ENCODE measurements around the gene TLE4. TPM values are rescaled to one million over a fixed set of nuclear protein-coding genes. Genes with fewer than 3 reads are reported as not detected.

TLE4 gene
- total RNA-seq, 1 experiment from 2014 or later: 8.1 TPM

DNA sequence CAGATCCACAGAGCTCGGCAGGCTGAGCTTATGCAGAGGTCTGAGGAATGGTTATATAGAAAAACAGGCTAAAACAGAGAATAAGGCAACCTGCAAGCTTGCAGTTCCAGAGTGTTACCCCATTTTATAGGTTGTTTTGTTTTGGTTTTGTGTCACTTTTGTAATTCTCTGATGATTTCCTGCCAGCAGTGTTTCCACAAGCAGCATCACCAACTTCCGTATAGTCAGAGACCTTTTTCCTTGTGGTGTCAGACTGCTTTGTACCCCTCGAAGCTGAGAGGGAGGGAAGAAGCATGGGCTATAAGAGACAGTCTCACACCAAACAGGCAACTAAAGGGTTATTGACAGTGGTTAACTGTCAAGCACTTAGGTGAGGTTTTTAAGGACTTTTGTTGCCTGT is 61.8 kb downstream of the TLE4 start:
- H3K36me3 ChIP-seq (ENCODE audit: control insufficient read depth, insufficient read depth, low read length): no peaks in the 10 kb centered on the region
- peaks cover 7% of the 10 kb centered on the region for H3K4me1 Mint-ChIP-seq (ENCODE audit: low read depth, unreplicated experiment)
- no peaks in the 10 kb centered on the region for H3K9me3 ChIP-seq
- no peak overlapping the region for H3K4me3 Mint-ChIP-seq (ENCODE audit: unreplicated experiment)
- TF ChIP-seq, protein P1, sequence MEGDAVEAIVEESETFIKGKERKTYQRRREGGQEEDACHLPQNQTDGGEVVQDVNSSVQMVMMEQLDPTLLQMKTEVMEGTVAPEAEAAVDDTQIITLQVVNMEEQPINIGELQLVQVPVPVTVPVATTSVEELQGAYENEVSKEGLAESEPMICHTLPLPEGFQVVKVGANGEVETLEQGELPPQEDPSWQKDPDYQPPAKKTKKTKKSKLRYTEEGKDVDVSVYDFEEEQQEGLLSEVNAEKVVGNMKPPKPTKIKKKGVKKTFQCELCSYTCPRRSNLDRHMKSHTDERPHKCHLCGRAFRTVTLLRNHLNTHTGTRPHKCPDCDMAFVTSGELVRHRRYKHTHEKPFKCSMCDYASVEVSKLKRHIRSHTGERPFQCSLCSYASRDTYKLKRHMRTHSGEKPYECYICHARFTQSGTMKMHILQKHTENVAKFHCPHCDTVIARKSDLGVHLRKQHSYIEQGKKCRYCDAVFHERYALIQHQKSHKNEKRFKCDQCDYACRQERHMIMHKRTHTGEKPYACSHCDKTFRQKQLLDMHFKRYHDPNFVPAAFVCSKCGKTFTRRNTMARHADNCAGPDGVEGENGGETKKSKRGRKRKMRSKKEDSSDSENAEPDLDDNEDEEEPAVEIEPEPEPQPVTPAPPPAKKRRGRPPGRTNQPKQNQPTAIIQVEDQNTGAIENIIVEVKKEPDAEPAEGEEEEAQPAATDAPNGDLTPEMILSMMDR (IDR thresholded peaks at IDR 0.05; ENCODE audit: insufficient read depth in 1 of 2, low read depth in 1 of 2, low read length in 1 of 2, severe bottlenecking in 1 of 2, unreplicated experiment in 1 of 2): no peak
- no peaks in the 10 kb centered on the region for H3K9me3 Mint-ChIP-seq (ENCODE audit: unreplicated experiment)
- BruUV-seq (replicated peaks): no TSS peak
- POLR2A ChIA-PET: no interaction called here
- H3K27me3 ChIP-seq (replicated peaks; ENCODE audit: control insufficient read depth, insufficient read depth, low read length): no peaks in the 10 kb centered on the region
- CTCF ChIA-PET: no interaction called here
- H3K27ac Mint-ChIP-seq (ENCODE audit: unreplicated experiment): no peak overlapping the region
- H3K4me1 ChIP-seq: no peaks in the 10 kb centered on the region
- no peak for DNase-seq
- H3K36me3 Mint-ChIP-seq (ENCODE audit: insufficient read depth, unreplicated experiment): no peaks in the 10 kb centered on the region
- H3K27me3 Mint-ChIP-seq (ENCODE audit: insufficient read depth, unreplicated experiment): no peaks in the 10 kb centered on the region
- intact Hi-C loops (cut with micrococcal nuclease; ENCODE audit: unreplicated experiment): no loop called here
- H3K4me3 ChIP-seq (ENCODE audit: low read depth, low read length): no peak overlapping the region

DNA sequence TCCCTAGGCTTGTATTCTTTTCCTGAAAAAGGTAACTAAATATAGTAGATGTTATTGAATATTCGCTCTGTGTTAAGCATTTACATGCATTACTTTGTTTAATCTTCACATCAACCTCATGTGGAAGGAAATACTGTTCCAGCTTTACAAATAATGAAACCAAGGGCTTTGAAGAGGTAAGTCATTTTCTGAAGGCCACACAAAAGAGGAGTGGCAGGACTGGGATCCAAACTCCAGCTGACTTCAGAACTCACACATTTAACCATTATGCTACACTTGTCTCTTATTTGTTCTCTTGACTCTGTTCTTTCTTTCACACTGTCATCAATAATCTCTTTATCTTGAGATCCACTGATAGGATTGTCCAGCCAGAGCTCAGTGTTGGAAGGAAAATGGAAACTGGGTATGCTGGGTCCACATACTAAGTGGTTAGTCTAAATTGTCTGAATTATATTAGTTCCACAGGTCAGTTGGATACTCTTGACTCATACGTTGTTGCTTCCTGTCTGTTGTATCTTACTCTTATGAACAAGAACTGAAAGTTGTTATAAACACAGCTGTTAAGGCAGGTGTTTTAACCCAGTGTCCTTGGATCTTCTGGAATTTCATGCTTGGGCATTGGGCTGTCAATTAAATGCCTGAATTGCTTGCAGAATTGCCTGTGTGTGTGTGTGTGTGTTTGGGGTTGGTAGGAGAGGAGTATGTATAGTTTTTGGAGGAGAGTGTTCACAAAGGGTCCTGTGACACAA is 65.6 kb downstream of the TLE4 start:
- DNase-seq: no peak
- Mint-ChIP-seq H3K4me3 (ENCODE audit: unreplicated experiment) (no peak overlapping the region), H3K4me1 (ENCODE audit: low read depth, unreplicated experiment) (peaks cover 7% of the 10 kb centered on the region), H3K27ac (ENCODE audit: unreplicated experiment) (no peak overlapping the region), H3K9me3 (ENCODE audit: unreplicated experiment) (no peaks in the 10 kb centered on the region), H3K36me3 (ENCODE audit: insufficient read depth, unreplicated experiment) (no peaks in the 10 kb centered on the region), H3K27me3 (ENCODE audit: insufficient read depth, unreplicated experiment) (no peaks in the 10 kb centered on the region)
- TF ChIP-seq, protein P1 (IDR thresholded peaks at IDR 0.05; ENCODE audit: insufficient read depth in 1 of 2, low read depth in 1 of 2, low read length in 1 of 2, severe bottlenecking in 1 of 2, unreplicated experiment in 1 of 2): no peak
- Histone ChIP-seq H3K36me3 (ENCODE audit: control insufficient read depth, insufficient read depth, low read length) (no peaks in the 10 kb centered on the region), H3K4me1 (no peaks in the 10 kb centered on the region), H3K9me3 (no peaks in the 10 kb centered on the region), H3K4me3 (ENCODE audit: low read depth, low read length) (no peak overlapping the region), H3K27me3 (replicated peaks; ENCODE audit: control insufficient read depth, insufficient read depth, low read length) (no peaks in the 10 kb centered on the region)
- BruUV-seq (replicated peaks): no TSS peak
- intact Hi-C loops (cut with micrococcal nuclease; ENCODE audit: unreplicated experiment): no loop called here
- ChIA-PET POLR2A (no interaction called here), CTCF (no interaction called here)

DNA sequence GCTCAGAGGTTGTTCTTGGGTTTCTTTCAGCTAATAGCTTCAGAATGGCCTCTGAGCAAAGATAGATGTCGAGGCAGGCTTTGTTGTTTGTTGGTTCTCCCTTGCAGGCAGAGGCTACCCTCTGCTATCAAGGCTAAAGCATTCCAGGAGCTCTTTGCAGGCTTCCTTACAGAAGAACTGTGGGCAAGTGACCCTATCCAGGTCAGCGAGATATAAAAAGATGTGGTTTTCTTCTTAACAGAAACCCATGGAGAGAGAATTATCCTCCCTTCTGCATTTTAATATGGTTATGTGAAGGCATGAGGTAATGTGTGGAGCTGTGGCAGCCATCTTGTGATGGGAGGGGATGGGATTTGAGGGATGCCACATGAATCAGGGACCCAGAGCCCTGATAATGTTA is 67.0 kb downstream of the TLE4 start:
- BruUV-seq (replicated peaks): no TSS peak
- no peaks in the 10 kb centered on the region for H3K4me1 ChIP-seq
- Mint-ChIP-seq H3K4me1 (ENCODE audit: low read depth, unreplicated experiment) (peaks cover 7% of the 10 kb centered on the region), H3K27ac (ENCODE audit: unreplicated experiment) (no peak overlapping the region), H3K9me3 (ENCODE audit: unreplicated experiment) (no peaks in the 10 kb centered on the region), H3K4me3 (ENCODE audit: unreplicated experiment) (no peak overlapping the region), H3K27me3 (ENCODE audit: insufficient read depth, unreplicated experiment) (no peaks in the 10 kb centered on the region), H3K36me3 (ENCODE audit: insufficient read depth, unreplicated experiment) (no peaks in the 10 kb centered on the region)
- TF ChIP-seq, protein P1 (IDR thresholded peaks at IDR 0.05; ENCODE audit: insufficient read depth in 1 of 2, low read depth in 1 of 2, low read length in 1 of 2, severe bottlenecking in 1 of 2, unreplicated experiment in 1 of 2): no peak
- DNase-seq: no peak
- H3K4me3 ChIP-seq (ENCODE audit: low read depth, low read length): no peak overlapping the region
- intact Hi-C loops (cut with micrococcal nuclease; ENCODE audit: unreplicated experiment): no loop called here
- no peaks in the 10 kb centered on the region for H3K27me3 ChIP-seq (replicated peaks; ENCODE audit: control insufficient read depth, insufficient read depth, low read length)
- POLR2A ChIA-PET: no interaction called here
- no peaks in the 10 kb centered on the region for H3K9me3 ChIP-seq
- no peaks in the 10 kb centered on the region for H3K36me3 ChIP-seq (ENCODE audit: control insufficient read depth, insufficient read depth, low read length)
- CTCF ChIA-PET: no interaction called here
